ENCODE data around the gene SLC49A4. TPM values are rescaled to one million over a fixed set of nuclear protein-coding genes. Genes with fewer than 3 reads are reported as not detected.

Gene SLC49A4
- total RNA-seq, 1 experiment from 2014 or later: 10.2 TPM

GRCh38 chr3:122773944-122774509, 20.8 kb upstream of the SLC49A4 start (continued):
- TF ChIP-seq USF1 (CRISPR knock-in tag; IDR thresholded peaks at IDR 0.05): no peak
- no peak for TF ChIP-seq ZNF263 (CRISPR knock-in tag; IDR thresholded peaks at IDR 0.05; ENCODE audit: low read depth)
- no peak for TF ChIP-seq ETV6 (CRISPR knock-in tag; IDR thresholded peaks at IDR 0.05)

- H3K9me3 Mint-ChIP-seq: no peaks in the 10 kb centered on the region
Measured at GRCh38 chr3:122774564-122774963, 20.3 kb upstream of the SLC49A4 start.

GRCh38 chr3:122776675-122777468, 18.0 kb upstream of the SLC49A4 start:
- ChIA-PET CTCF (no interaction called here), POLR2A (no interaction called here)
- H3K27ac Mint-ChIP-seq: no peak overlapping the region
- DNase-seq (ENCODE audit: low spot score): no peak
- ATAC-seq: no peak
- peaks cover 8% of the 10 kb centered on the region for H3K36me3 Mint-ChIP-seq
- peaks cover 9% of the 10 kb centered on the region for H3K4me1 Mint-ChIP-seq
- H3K9me3 Mint-ChIP-seq: peaks cover 7% of the 10 kb centered on the region
- H3K27me3 Mint-ChIP-seq (ENCODE audit: low read depth): no peaks in the 10 kb centered on the region
- no peak overlapping the region for H3K4me3 Mint-ChIP-seq
- no peak for TF ChIP-seq ATF6 (CRISPR knock-in tag; IDR thresholded peaks at IDR 0.05)
- no peak for TF ChIP-seq NFATC4 (CRISPR knock-in tag; IDR thresholded peaks at IDR 0.05)
- no peak for TF ChIP-seq MAX (CRISPR knock-in tag; IDR thresholded peaks at IDR 0.05)
- TF ChIP-seq ZNF425 (CRISPR knock-in tag; conservative IDR thresholded peaks at IDR 0.05): no peak
- TF ChIP-seq ZNF219 (CRISPR knock-in tag; IDR thresholded peaks at IDR 0.05; ENCODE audit: borderline replicate concordance): no peak
- no peak for TF ChIP-seq STAT6 (CRISPR knock-in tag; conservative IDR thresholded peaks at IDR 0.05; ENCODE audit: low read depth)
- TF ChIP-seq AR (CRISPR knock-in tag; IDR thresholded peaks at IDR 0.05): no peak
- no peak for TF ChIP-seq IRF2 (CRISPR knock-in tag; IDR thresholded peaks at IDR 0.05; ENCODE audit: borderline replicate concordance, low read depth)
- no peak for TF ChIP-seq TP53 (CRISPR knock-in tag; IDR thresholded peaks at IDR 0.05)
- TF ChIP-seq ZNF232 (CRISPR knock-in tag; IDR thresholded peaks at IDR 0.05): no peak

More at GRCh38 chr3:122774564-122774963, 20.3 kb upstream of the SLC49A4 start:
- ChIA-PET CTCF (interaction anchor here (1.3 to 2.4 kb wide), 3 partner anchors 14 to 25 kb away, joined by 3 to 12 read pairs (median 4); no protein-coding TSS in a partner anchor), POLR2A (no interaction called here)
- no peak for DNase-seq (ENCODE audit: low spot score)
- TF ChIP-seq ZNF425 (CRISPR knock-in tag; conservative IDR thresholded peaks at IDR 0.05): no peak
- H3K27me3 Mint-ChIP-seq (ENCODE audit: low read depth): no peaks in the 10 kb centered on the region
- no peaks in the 10 kb centered on the region for H3K36me3 Mint-ChIP-seq
- H3K27ac Mint-ChIP-seq: no peak overlapping the region
- ATAC-seq: peak; percentile 86
- peaks cover 9% of the 10 kb centered on the region for H3K4me1 Mint-ChIP-seq
- no peak overlapping the region for H3K4me3 Mint-ChIP-seq
